Osteoblast (primary cell): ENCODE data around the gene TRIM49D1. TPM values are rescaled to one million over a fixed set of nuclear protein-coding genes. Genes with fewer than 3 reads are reported as not detected.
"Not testable (repeated sequence)": the region's sequence is repeated elsewhere in the genome, so short reads cannot be mapped to it uniquely, and the experiment has no call there.

ENCODE experiments used
- DNase-seq: peaks from one replicate; pipeline ENCODE4 v3.0.0; 2011; ENCODE audit warnings: low spot score, mixed read lengths; ENCODE audit not compliant: insufficient read length; ENCODE audit errors: missing footprints
- H2AFZ ChIP-seq: 2 replicates; pipeline ENCODE4 v1.6.0; 2011; ENCODE audit warnings: mild to moderate bottlenecking, low read length
- H3K27ac ChIP-seq: 2 replicates; pipeline ENCODE4 v1.5.1; 2011; ENCODE audit warnings: mild to moderate bottlenecking, low read depth, low read length, moderate library complexity
- H3K27me3 ChIP-seq: 2 replicates; pipeline ENCODE4 v1.6.0; 2012; ENCODE audit warnings: mild to moderate bottlenecking, control low read depth, inconsistent platforms, low read length, moderate library complexity; ENCODE audit not compliant: insufficient read depth
- H3K36me3 ChIP-seq: 2 replicates; pipeline ENCODE4 v1.5.1; 2011; ENCODE audit warnings: mild to moderate bottlenecking, low read length, control low read depth, moderate library complexity; ENCODE audit not compliant: insufficient read depth
- H3K4me1 ChIP-seq: 2 replicates; pipeline ENCODE4 v1.5.1; 2011; ENCODE audit warnings: mild to moderate bottlenecking, low read length, control low read depth, moderate library complexity; ENCODE audit not compliant: insufficient read depth
- H3K4me2 ChIP-seq: 2 replicates; pipeline ENCODE4 v1.6.0; 2011; ENCODE audit warnings: mild to moderate bottlenecking, low read length; ENCODE audit not compliant: insufficient read depth
- H3K4me3 ChIP-seq: fragments of 200-600 bp; sonication (generic); 3 replicates; pipeline ENCODE4 v1.5.1; 2012; ENCODE audit warnings: mild to moderate bottlenecking, low read length, inconsistent platforms; ENCODE audit not compliant: insufficient read depth
- H3K79me2 ChIP-seq: 2 replicates; pipeline ENCODE4 v1.6.0; 2012; ENCODE audit warnings: mild to moderate bottlenecking, low read length, control low read depth, inconsistent platforms; ENCODE audit not compliant: insufficient read depth
- H3K9me3 ChIP-seq: 2 replicates; pipeline ENCODE4 v1.5.1; 2011; ENCODE audit warnings: low read depth, low read length, control low read depth
- H4K20me1 ChIP-seq: 2 replicates; pipeline ENCODE4 v1.6.0; 2012; ENCODE audit warnings: mild to moderate bottlenecking, low read length, control low read depth; ENCODE audit not compliant: insufficient read depth
- CTCF ChIP-seq: IDR thresholded peaks from 2 replicates; pipeline ENCODE4 v1.5.1; 2011; ENCODE audit warnings: mild to moderate bottlenecking, low read depth, low read length, moderate library complexity; ENCODE audit errors: extremely low read depth
- total RNA-seq: library from RNA; depleted of rRNA; stranded (reverse); fragments of >200 nt; gene quantifications from 2 replicates; pipeline ENCODE4 v1.2.3, GENCODE V29; 2012

The TRIM49D1 gene
- not detected in 2 replicates for total RNA-seq

GRCh38 chr11:89922195-89922660 lies at the start of gene TRIM49D1:
Gene TRIM49D1, minus strand, starts transcription at chr11:89922245. Its CDS starts 4,535 bp downstream, at chr11:89917710.
- Histone ChIP-seq H3K4me1 (no peaks in the 10 kb centered on the region), H3K9me3 (no peaks in the 10 kb centered on the region), H3K27me3 (no peaks in the 10 kb centered on the region), H4K20me1 (no peaks in the 10 kb centered on the region), H3K4me3 (no peak within 1 kb of the TSS), H3K79me2 (no peaks in the 10 kb centered on the region), H2AFZ (no peak within 1 kb of the TSS), H3K36me3 (no peaks in the 10 kb centered on the region), H3K4me2 (no peak within 1 kb of the TSS), H3K27ac (no peak within 1 kb of the TSS)
- no peak for DNase-seq
- no peak for TF ChIP-seq CTCF

- H4K20me1 ChIP-seq, DNase-seq, H3K4me2 ChIP-seq, H3K36me3 ChIP-seq, H3K79me2 ChIP-seq, H3K4me1 ChIP-seq, H2AFZ ChIP-seq, H3K27ac ChIP-seq, H3K27me3 ChIP-seq, H3K9me3 ChIP-seq, H3K4me3 ChIP-seq: not testable (repeated sequence)
These were observed 43.7 kb upstream of the TRIM49D1 start, which contains the start of gene TRIM64 for GRCh38 chr11:89965737-89966136. Gene TRIM64, plus strand, starts transcription at chr11:89966037. Its CDS starts 2,467 bp downstream, at chr11:89968504.

- not testable (repeated sequence) for H3K27me3 ChIP-seq, H4K20me1 ChIP-seq, DNase-seq, H3K4me3 ChIP-seq, H2AFZ ChIP-seq, H3K9me3 ChIP-seq, H3K27ac ChIP-seq, H3K36me3 ChIP-seq, H3K4me1 ChIP-seq, H3K79me2 ChIP-seq, H3K4me2 ChIP-seq
These were observed 38.8 kb upstream of the TRIM49D1 start for GRCh38 chr11:89960833-89961232.

GRCh38 chr11:89923764-89924163 lies 1.7 kb upstream of the TRIM49D1 start, which contains the start of gene TRIM49D2:
Gene TRIM49D2, plus strand, starts transcription at chr11:89924064. Its CDS starts 2,698 bp downstream, at chr11:89926762.
- not testable (repeated sequence) for H3K9me3 ChIP-seq, DNase-seq, H4K20me1 ChIP-seq, H3K4me1 ChIP-seq, H3K79me2 ChIP-seq, H3K27ac ChIP-seq, H3K4me2 ChIP-seq, H3K4me3 ChIP-seq, H3K36me3 ChIP-seq, H3K27me3 ChIP-seq, H2AFZ ChIP-seq

- not testable (repeated sequence) for H3K79me2 ChIP-seq, H3K4me1 ChIP-seq, H4K20me1 ChIP-seq, H3K36me3 ChIP-seq, H3K9me3 ChIP-seq, H3K27ac ChIP-seq, DNase-seq, H3K4me3 ChIP-seq, H2AFZ ChIP-seq, H3K27me3 ChIP-seq, H3K4me2 ChIP-seq
These were observed 21.2 kb downstream of the TRIM49D1 start for GRCh38 chr11:89900809-89901208.

- H3K4me1 ChIP-seq, H3K36me3 ChIP-seq: not testable (repeated sequence)
These were observed 28.8 kb downstream of the TRIM49D1 start for GRCh38 chr11:89893245-89893644.

GRCh38 chr11:89877511-89877910 lies 44.5 kb downstream of the TRIM49D1 start:
- not testable (repeated sequence) for H3K9me3 ChIP-seq, H2AFZ ChIP-seq, H3K27ac ChIP-seq, H4K20me1 ChIP-seq, H3K79me2 ChIP-seq, H3K36me3 ChIP-seq, DNase-seq, H3K4me3 ChIP-seq, H3K4me2 ChIP-seq, H3K27me3 ChIP-seq, H3K4me1 ChIP-seq

More at GRCh38 chr11:89893245-89893644, 28.8 kb downstream of the TRIM49D1 start:
- not testable (repeated sequence) for H3K9me3 ChIP-seq, H2AFZ ChIP-seq, H3K27ac ChIP-seq, H3K27me3 ChIP-seq, H3K4me3 ChIP-seq, H3K4me2 ChIP-seq, DNase-seq, H4K20me1 ChIP-seq, H3K79me2 ChIP-seq

- H3K79me2 ChIP-seq, DNase-seq, H2AFZ ChIP-seq: not testable (repeated sequence)
These were observed 49.5 kb downstream of the TRIM49D1 start for GRCh38 chr11:89872588-89872987.

More at GRCh38 chr11:89872588-89872987, 49.5 kb downstream of the TRIM49D1 start:
- H3K27ac ChIP-seq, H3K4me1 ChIP-seq, H3K9me3 ChIP-seq, H3K27me3 ChIP-seq, H3K4me3 ChIP-seq, H3K36me3 ChIP-seq, H3K4me2 ChIP-seq, H4K20me1 ChIP-seq: not testable (repeated sequence)
